PFSK-1 (cell line): Measurements from ENCODE around the gene TMEM253.

Experiments
- FOXP2 ChIP-seq: optimal IDR thresholded peaks from 2 replicates; pipeline ENCODE3; 2011; ENCODE audit warnings: borderline replicate concordance, control low read depth, inconsistent platforms; ENCODE audit not compliant: insufficient read depth; ENCODE audit errors: extremely low read length, extremely low read depth
- POLR2AphosphoS5 ChIP-seq: IDR thresholded peaks from 2 replicates; pipeline ENCODE4 v1.6.1; 2012; ENCODE audit warnings: low read depth, mild to moderate bottlenecking, control low read depth, low read length, moderate library complexity
- SIN3A ChIP-seq: IDR thresholded peaks from 2 replicates; pipeline ENCODE4 v1.6.1; 2012; ENCODE audit warnings: mild to moderate bottlenecking, low read length, moderate library complexity, borderline replicate concordance; ENCODE audit not compliant: insufficient read depth
- TAF1 ChIP-seq: IDR thresholded peaks from 2 replicates; pipeline ENCODE4 v1.6.1; 2012; ENCODE audit warnings: low read length, control low read depth, borderline replicate concordance; ENCODE audit not compliant: insufficient read depth
- TF ChIP-seq, protein P1 (sequence below), 2 experiments: IDR thresholded peaks; 2 replicates each; pipeline versions ENCODE4 v1.6.1 to v1.8.0; 2011 to 2012; ENCODE audit warnings: low read depth in 2 of 2, low read length in 2 of 2, control low read depth in 1 of 2, inconsistent platforms in 1 of 2, mild to moderate bottlenecking in 1 of 2, moderate library complexity in 1 of 2; ENCODE audit not compliant: insufficient read depth in 1 of 2

TMEM253 gene

DNA sequence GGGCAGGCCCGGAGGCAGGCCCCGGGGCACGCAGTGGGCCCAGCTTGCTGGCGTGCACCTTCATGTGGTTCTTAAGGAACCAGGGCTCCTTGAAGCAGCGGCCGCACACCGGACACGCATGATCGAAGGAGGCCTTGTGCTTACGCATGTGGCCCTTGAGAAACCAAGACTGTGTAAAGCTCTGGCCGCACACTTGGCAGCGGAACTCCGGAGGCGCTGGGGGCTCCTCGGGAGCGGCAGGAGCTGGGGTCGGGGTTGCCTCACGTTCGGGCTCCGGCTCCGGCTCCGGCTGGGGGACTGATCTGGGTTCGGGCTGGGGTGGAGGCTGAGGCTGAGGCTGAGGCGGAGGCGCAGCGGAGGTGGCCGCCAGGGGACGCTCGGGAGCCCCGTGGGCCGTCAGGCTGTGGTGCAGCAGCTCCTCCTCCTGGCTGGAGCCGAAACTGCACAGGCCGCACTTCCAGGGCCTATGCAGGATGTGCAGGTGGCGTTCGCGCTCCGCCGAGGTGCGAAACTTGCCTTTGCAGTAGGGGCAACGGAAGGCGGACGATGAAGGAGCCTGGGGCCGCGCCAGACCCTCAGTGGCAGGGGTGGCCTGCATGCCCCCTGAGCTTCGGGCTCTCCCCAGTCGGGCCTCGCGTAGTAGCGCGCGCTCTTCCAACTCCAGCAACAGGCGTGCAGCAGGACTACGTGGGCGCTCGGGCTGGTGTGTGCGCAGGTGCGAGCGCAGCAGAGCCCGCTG is 8.4 kb upstream of the TMEM253 start:
- TF ChIP-seq TAF1: no peak
- no peak for TF ChIP-seq POLR2AphosphoS5
- no peak for TF ChIP-seq FOXP2
- TF ChIP-seq, protein P1, sequence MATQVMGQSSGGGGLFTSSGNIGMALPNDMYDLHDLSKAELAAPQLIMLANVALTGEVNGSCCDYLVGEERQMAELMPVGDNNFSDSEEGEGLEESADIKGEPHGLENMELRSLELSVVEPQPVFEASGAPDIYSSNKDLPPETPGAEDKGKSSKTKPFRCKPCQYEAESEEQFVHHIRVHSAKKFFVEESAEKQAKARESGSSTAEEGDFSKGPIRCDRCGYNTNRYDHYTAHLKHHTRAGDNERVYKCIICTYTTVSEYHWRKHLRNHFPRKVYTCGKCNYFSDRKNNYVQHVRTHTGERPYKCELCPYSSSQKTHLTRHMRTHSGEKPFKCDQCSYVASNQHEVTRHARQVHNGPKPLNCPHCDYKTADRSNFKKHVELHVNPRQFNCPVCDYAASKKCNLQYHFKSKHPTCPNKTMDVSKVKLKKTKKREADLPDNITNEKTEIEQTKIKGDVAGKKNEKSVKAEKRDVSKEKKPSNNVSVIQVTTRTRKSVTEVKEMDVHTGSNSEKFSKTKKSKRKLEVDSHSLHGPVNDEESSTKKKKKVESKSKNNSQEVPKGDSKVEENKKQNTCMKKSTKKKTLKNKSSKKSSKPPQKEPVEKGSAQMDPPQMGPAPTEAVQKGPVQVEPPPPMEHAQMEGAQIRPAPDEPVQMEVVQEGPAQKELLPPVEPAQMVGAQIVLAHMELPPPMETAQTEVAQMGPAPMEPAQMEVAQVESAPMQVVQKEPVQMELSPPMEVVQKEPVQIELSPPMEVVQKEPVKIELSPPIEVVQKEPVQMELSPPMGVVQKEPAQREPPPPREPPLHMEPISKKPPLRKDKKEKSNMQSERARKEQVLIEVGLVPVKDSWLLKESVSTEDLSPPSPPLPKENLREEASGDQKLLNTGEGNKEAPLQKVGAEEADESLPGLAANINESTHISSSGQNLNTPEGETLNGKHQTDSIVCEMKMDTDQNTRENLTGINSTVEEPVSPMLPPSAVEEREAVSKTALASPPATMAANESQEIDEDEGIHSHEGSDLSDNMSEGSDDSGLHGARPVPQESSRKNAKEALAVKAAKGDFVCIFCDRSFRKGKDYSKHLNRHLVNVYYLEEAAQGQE (IDR thresholded peaks at IDR 0.05; ENCODE audit: insufficient read depth in 1 of 2, low read depth in 2 of 2, low read length in 2 of 2): no peak
- no peak for TF ChIP-seq SIN3A

GRCh38 chr14:21093018-21093417 is 7.8 kb upstream of the TMEM253 start:
- no peak for TF ChIP-seq SIN3A
- TF ChIP-seq POLR2AphosphoS5: 0 out of 2 replicates have a peak, but pooled peaks have one; percentile 5

- TF ChIP-seq FOXP2 (no peak), POLR2AphosphoS5 (peak; percentile 44)
- TF ChIP-seq, protein P1 (IDR thresholded peaks at IDR 0.05; ENCODE audit: insufficient read depth in 1 of 2, low read depth in 2 of 2, low read length in 2 of 2): peak in 1 of 2 experiments; percentile 47; a peak in 1 of 4 replicates
These were observed 6.8 kb upstream of the TMEM253 start for GRCh38 chr14:21093769-21094681.

DNA sequence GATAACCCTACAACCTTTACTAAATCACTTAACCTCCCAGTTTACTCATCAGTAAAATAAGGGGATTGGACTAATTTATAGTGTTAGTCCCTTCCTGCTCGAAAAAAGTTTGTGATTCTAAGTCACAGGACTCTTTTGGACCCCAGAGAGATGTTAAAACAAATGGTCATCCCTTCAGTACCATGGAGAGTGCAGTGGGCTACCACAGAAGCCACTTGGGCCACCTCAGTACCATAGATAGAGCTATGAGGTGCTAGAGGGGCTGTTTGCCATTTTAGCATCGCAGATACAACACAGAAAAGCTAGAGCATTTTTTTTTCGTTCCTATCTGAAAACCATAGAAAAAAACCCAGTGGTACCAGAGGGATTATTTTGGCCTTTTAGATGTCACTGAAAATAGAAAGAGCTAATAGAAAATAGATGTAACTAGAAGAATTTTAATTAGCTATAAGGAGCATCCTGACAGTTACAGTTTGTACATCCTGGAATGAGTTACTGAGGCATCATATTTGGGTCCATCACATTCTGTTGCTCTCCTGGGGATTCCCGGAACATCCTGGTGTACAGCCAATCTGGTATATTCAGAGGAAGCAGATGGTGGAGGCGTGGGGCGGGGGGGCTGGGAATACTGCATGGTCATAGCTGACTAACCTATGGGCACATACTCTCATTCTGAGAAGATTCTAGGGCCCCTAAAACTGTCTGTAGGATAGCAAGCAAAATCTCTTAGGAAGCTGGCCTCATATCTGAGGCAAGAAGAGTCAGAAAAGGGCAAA is 5.2 kb upstream of the TMEM253 start:
- peak; percentile 78; the same call in 1 of the 2 replicates for TF ChIP-seq SIN3A
- no peak for TF ChIP-seq POLR2AphosphoS5
- TF ChIP-seq, protein P1 (IDR thresholded peaks at IDR 0.05; ENCODE audit: insufficient read depth in 1 of 2, low read depth in 2 of 2, low read length in 2 of 2): peak; percentile 88 to 96
- TF ChIP-seq TAF1: no peak
- TF ChIP-seq FOXP2: no peak

DNA sequence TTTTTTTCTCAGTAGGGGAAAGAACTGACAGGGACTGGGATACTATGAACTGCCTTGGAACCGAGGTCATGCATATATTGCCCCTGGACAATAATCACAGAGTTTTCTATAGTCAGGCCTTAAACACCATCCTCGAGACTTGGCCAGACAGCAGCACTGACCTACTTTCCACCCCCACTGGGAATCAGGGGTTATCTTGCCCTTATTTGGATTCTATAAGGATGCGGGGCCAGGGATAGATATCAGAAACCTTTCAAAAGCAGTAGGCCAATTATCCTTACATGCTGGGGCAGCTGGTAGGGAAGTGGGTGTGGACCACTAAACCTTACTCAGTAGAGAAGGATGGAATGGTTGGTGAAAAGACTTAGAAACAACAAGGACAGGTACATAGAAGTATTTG is 4.4 kb upstream of the TMEM253 start:
- TF ChIP-seq, protein P1 (IDR thresholded peaks at IDR 0.05; ENCODE audit: insufficient read depth in 1 of 2, low read depth in 2 of 2, low read length in 2 of 2): no peak
- TF ChIP-seq POLR2AphosphoS5 (no peak), TAF1 (no peak), SIN3A (no peak), FOXP2 (no peak)
